Keratinocyte (primary cell): ENCODE results near the gene EPHB6.

ENCODE experiments used
- CTCF ChIP-seq, 3 experiments: IDR thresholded peaks in 1 of 3; conservative IDR thresholded peaks in 1 of 3; optimal IDR thresholded peaks in 1 of 3; 2 replicates in 2 of 3; 3 replicates in 1 of 3; pipeline versions ENCODE3 to v1.5.1; 2011; ENCODE audit warnings: low read length in 3 of 3, mild to moderate bottlenecking in 3 of 3, moderate library complexity in 2 of 3, control low read depth in 1 of 3, inconsistent platforms in 1 of 3; ENCODE audit not compliant: insufficient read depth in 2 of 3; ENCODE audit errors: extremely low read depth in 1 of 3
- EZH2 ChIP-seq: IDR thresholded peaks from one replicate; pipeline ENCODE4 v1.6.1; 2012; ENCODE audit warnings: inconsistent platforms, mild to moderate bottlenecking, low read length, moderate library complexity

GRCh38 chr7:142805350-142806021, 49.4 kb upstream of the EPHB6 start:
- TF ChIP-seq CTCF (optimal IDR thresholded peaks at IDR 0.05 in 1 of 3, IDR thresholded peaks at IDR 0.05 in 1 of 3, conservative IDR thresholded peaks at IDR 0.05 in 1 of 3; ENCODE audit: extremely low read depth in 1 of 3, insufficient read depth in 2 of 3, low read length in 3 of 3) (no peak), EZH2 (no peak)
